HG03558 (cell line): ENCODE data around the gene PSAP.

ENCODE experiments used
- ATAC-seq: cut with Tn5 transposase; IDR thresholded peaks from one replicate; pipeline ENCODE4 v1.9.1; 2021; ENCODE audit warnings: moderate number of reproducible peaks; ENCODE audit not compliant: unreplicated experiment; ENCODE audit errors: extremely low read depth

PSAP gene

DNA sequence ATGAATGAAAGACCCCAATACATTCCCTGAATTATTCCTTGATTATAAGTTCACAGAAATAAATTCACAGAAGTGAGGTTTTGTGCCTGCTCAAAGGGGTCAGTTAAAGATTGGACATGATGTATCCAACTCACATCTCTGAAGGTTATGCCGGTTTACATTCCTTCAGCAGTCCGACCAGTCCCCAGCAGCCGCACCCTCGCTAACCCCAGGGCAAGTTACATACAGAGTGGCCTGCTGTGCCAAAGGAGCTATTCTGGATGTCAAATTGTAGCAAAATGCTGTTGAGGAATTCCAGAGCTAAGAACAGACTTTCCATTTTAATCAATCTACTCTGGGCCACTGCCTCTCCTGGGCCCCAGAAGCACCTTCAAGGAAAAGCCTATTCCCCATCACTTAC is 20.3 kb downstream of the PSAP start:
- no peak for ATAC-seq

- ATAC-seq, result no peak
These were observed 21.2 kb downstream of the PSAP start for GRCh38 chr10:71829896-71830295.

GRCh38 chr10:71829171-71829570 is 21.9 kb downstream of the PSAP start:
- no peak for ATAC-seq

DNA sequence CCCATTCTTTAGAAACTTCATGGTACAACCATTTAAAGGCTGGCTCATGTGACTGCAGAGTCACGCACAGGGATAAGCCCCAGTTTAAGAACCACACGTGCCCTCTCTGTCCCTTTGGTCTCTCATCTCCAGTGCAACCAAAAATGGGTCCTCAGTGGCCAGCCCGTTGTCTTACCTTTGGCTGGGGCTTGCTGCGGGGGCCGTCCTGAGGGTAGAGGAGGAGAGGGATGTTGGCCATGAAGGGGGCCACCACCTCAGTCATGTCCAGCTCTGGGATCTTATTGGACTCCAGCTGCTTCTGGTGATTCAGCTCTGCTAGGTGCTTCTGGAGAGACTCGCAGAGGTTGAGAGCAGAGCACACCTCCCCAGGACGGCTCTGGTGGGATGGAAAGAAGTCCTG is 22.3 kb downstream of the PSAP start:
- no peak for ATAC-seq

DNA sequence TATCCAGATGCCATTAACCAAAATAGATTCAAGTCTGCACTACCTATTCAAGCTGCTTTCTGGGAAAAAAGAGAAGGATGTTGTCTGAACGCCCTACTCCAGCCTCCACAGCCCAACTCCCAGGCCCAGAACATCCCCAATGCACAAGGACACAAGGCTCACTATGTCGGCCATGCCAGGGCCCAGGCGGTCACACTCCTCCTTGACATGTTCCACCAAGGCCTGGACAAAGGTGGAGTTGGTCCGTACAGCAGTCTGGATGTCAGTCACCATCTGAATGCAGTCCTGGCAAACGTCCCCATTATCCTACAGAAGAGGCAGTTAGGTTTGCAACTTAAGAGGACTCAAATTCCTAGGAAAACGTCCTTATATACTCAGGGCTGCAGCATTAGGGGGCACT is 23.2 kb downstream of the PSAP start:
- no peak for ATAC-seq

DNA sequence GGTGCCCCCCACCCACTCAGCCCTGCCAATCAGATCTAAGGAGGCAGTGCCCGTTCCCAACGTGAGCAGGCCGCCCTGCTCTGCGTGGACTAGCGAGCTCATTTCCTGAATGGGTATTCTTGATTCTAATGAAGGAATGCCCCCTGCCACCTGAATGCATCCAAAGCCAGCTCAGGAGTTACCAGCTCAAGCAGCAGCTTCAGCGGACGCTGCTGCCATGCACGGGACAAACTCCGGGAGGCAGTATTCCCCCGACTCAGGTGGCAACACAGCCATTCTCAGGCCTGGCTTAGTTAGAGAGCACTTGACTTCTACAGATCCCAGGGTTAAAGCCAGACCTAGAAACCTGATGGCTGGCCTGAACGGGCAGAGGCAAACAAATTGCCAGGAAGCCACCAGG is 25.8 kb downstream of the PSAP start:
- no peak for ATAC-seq

GRCh38 chr10:71824333-71824732 is 26.7 kb downstream of the PSAP start:
- ATAC-seq, result no peak

- no peak for ATAC-seq
These were observed 27.7 kb downstream of the PSAP start for GRCh38 chr10:71823356-71823755.

- ATAC-seq, result no peak
These were observed 28.9 kb downstream of the PSAP start for GRCh38 chr10:71821909-71822763.

- no peak for ATAC-seq
These were observed 30.1 kb downstream of the PSAP start for GRCh38 chr10:71820966-71821365.

DNA sequence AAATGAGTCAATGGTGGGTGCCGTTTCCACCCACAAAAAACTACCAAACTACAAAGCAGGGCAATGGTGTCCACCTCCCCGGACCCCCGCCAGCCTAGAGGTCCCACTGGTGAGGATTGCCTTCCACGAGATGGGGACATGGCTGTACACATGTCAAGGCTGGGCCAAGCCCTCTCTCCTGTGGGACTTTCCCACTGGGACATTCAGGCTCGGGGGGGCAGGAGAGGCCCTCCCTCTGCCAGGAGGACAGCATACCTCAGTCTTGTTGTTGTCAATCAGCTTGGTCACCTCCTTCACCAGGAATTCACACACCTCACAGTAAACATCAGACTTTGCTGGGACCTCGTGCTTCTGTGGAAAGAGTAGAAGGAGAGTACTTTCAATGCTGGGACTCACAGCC is 31.1 kb downstream of the PSAP start:
- no peak for ATAC-seq

DNA sequence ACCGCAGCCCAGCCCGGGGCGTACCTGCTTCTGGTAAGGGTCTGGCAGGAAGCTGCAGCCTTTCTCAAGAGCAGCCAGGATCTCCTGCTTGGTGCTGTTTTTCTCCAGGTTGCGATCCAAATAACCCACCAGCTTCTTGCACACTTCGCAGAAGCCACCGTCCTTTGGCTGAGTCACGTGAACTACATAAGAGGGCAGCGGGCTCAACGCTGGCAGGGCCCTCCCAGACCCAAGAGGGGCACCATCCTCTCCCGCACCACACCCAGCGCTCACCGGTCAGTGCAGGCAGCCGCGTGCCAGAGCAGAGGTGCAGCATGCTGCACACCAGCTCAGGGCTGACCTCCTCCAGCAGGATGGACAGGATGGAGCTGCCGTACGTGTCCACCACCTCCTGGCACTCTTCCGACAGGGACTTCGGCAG is 31.6 kb downstream of the PSAP start:
- ATAC-seq, result no peak

GRCh38 chr10:71818674-71819260 is 32.3 kb downstream of the PSAP start:
- no peak for ATAC-seq

GRCh38 chr10:71817831-71818655 is 33.0 kb downstream of the PSAP start:
- no peak for ATAC-seq

- no peak for ATAC-seq
These were observed 34.0 kb downstream of the PSAP start for GRCh38 chr10:71816936-71817618.

DNA sequence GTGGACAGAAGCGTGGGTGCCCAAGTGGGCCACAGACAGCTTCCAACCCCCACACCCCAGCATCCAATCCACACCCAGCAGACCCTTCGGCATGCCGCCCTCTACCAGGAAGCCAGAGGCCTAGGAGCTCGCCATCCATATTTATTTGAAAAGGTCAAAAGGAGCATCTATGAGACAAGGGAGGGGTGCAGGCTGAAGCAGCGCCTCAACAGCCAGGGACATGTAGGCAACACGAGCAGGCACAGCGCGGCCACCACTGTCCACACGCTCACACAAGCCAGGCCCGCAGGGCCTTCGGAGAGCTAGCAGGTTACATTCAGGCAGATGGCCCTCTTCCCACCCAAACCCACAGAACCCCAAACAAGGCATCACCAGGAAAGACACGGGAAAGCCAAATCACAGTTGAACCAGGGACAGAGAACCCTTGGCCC is 34.6 kb downstream of the PSAP start:
- ATAC-seq, result no peak

DNA sequence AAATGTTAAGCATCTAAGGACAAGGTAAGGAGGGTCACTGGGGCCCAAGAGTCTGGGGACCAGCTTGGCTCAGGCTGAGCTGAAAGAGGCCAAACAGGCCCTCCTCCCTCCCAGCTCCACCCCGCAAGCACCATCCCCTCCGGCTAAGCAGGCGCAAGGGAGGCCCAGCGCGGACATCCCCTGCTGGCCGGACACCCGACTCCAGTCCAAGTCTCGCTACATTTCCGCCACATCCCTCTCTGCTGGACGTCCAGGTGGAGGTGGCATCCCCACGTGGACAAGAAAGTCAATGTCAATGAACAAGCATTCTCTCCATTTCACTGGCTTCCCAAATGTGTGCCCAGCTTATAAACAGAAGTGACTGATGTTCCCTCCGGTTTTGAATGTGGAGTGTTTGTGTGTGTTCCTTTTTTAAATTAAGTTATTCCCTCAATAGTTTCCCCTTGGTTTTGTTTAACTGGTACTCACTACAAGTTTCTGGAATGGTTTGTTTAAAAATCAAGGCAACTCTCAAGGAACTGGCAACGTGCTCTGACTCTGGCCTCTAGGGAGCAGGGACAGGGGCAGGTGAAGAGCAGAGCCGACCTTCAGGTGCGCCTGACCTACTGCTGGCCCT is 35.4 kb downstream of the PSAP start:
- no peak for ATAC-seq

- no peak for ATAC-seq
These were observed 36.1 kb downstream of the PSAP start for GRCh38 chr10:71814922-71815411.

DNA sequence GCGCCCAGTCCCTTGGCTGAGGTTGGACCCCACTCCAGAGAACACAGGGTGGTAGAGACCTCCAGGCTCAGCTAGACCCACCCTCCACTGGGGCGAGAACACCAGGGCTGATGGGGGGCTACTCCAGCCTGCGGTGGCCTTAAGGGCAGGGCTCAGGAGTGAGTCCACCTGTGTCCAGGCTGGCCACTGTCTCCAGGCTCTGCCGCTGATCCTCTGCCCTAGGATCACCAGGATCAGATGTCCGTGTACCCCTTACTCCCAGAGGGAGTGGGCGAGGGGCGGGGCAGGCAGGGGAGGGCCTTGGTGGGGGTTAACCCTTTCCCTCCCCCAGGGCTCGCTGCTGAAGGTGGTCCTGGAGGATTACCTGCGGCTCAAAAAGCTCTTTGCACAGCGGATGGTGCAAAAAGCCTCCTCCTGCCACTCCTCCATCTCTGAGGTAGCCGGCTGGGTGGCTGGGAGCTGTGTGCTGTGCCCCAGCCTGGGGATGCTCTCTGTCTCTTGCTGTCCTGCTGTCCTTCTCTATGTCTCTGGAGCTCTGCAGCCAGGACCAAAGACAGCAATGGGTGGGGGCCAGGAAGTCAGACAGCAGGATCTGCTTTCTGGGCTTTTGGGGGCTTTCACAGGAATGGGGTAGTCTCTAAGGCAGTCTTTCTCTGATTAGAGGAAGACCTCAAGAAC is 38.0 kb downstream of the PSAP start:
- ATAC-seq, result no peak
